Gastrocnemius medialis (tissue), 4 donors: ENCODE data around the gene MRPL19. TPM values are rescaled to one million over a fixed set of nuclear protein-coding genes. Genes with fewer than 3 reads are reported as not detected.

Experiments used
- ATAC-seq, 2 donors: fragments of 150-250 bp; one replicate each; pipeline ENCODE4 v1.9.1; 2016
- DNase-seq, 2 donors: peaks; one replicate each; pipeline ENCODE4 v3.0.0-alpha.2; 2019
- H3K27ac ChIP-seq, 4 donors: fragments of 200-600 bp; sonication (generic); 1 replicate in 1 of 4; 2 replicates in 3 of 4; pipeline ENCODE4 v1.5.1; 2016 to 2018; ENCODE audit warnings: mild to moderate bottlenecking in 2 of 4, moderate library complexity in 1 of 4
- H3K27me3 ChIP-seq, 3 donors: fragments of 200-600 bp; sonication (generic) in 2 of 3; 1 replicate in 1 of 3; 2 replicates in 2 of 3; pipeline versions ENCODE4 v1.5.1 to v1.6.0; 2016 to 2019; ENCODE audit warnings: mild to moderate bottlenecking in 1 of 3, moderate library complexity in 1 of 3
- H3K36me3 ChIP-seq, 2 donors: fragments of 200-600 bp; sonication (generic) in 1 of 2; one replicate each; pipeline ENCODE4 v1.5.1; 2017 to 2018
- H3K4me1 ChIP-seq, 2 donors: fragments of 200-600 bp; sonication (generic) in 1 of 2; one replicate each; pipeline ENCODE4 v1.5.1; 2016 to 2017; ENCODE audit warnings: mild to moderate bottlenecking in 2 of 2
- H3K4me3 ChIP-seq, 4 donors: fragments of 200-600 bp; sonication (generic) in 3 of 4; 1 replicate in 1 of 4; 2 replicates in 3 of 4; pipeline ENCODE4 v1.5.1; 2016 to 2019; ENCODE audit warnings: mild to moderate bottlenecking in 2 of 4
- H3K9me3 ChIP-seq, 3 donors: fragments of 200-600 bp; sonication (generic) in 2 of 3; 1 replicate in 1 of 3; 2 replicates in 2 of 3; pipeline ENCODE4 v1.5.1; 2016 to 2019
- POLR2A ChIP-seq, 2 donors: fragments of 450-650 bp; IDR thresholded peaks; one replicate each; pipeline ENCODE4 v1.6.1; 2017; ENCODE audit warnings: antibody characterized with exemption in 2 of 2, mild to moderate bottlenecking in 2 of 2, moderate library complexity in 2 of 2
- in situ Hi-C, 4 donors: fragments of 200-750 bp; cut with MboI; loops; one replicate each; pipeline versions ENCODE4 v1.15.0 to v1.8.0; 2017; ENCODE audit warnings: low sequenced_read_pairs in 4 of 4
- intact Hi-C: fragments of 100-400 bp; cut with DNase I; formaldehyde crosslinking; loops from one replicate; pipeline ENCODE4 v1.15.1; 2023; ENCODE audit warnings: low total_unique reads
- total RNA-seq, 4 donors: library from RNA; depleted of rRNA; stranded (reverse); fragments of >200 nt; gene quantifications; one replicate each; pipeline versions ENCODE4 v1.1.0 to v1.2.3, GENCODE V29; 2016
- TF ChIP-seq, protein P1 (sequence below), 5 experiments: fragments of 450-650 bp in 3 of 5; fragments of 200-600 bp in 2 of 5; sonication (generic) in 2 of 5; IDR thresholded peaks in 4 of 5; conservative IDR thresholded peaks in 1 of 5; 1 replicate in 4 of 5; 2 replicates in 1 of 5; pipeline ENCODE4 v1.5.1; 2016 to 2019; ENCODE audit warnings: antibody characterized with exemption in 5 of 5, mild to moderate bottlenecking in 3 of 5, moderate library complexity in 3 of 5

The MRPL19 gene
- total RNA-seq, 4 donors from 2014 or later, result 25.4 to 95.3 (median 69.8) TPM

DNA sequence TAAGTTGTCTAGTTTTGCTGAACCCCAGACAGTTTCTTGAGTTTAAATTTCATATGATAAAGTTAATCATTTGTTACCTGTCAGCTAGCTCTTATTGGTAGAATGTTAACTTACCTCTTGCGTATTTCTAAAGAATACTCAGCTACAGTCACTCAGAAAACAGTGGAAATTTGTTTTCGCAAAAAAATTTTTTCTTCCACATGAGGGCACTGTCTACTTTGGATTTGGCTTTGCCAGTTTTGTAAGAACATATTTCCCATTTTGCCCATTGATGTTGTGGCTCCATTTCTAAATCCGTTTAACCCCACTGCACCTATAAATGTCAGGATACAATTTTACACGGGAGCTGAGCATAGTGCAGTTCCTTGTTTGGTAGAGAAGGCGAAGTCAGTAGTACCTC, 83.3 kb downstream of the MRPL19 start:
- H3K9me3 ChIP-seq, result no peaks in the 10 kb centered on the region
- H3K4me3 ChIP-seq, result no peak overlapping the region
- H3K27me3 ChIP-seq, result no peaks in the 10 kb centered on the region
- TF ChIP-seq, protein P1, sequence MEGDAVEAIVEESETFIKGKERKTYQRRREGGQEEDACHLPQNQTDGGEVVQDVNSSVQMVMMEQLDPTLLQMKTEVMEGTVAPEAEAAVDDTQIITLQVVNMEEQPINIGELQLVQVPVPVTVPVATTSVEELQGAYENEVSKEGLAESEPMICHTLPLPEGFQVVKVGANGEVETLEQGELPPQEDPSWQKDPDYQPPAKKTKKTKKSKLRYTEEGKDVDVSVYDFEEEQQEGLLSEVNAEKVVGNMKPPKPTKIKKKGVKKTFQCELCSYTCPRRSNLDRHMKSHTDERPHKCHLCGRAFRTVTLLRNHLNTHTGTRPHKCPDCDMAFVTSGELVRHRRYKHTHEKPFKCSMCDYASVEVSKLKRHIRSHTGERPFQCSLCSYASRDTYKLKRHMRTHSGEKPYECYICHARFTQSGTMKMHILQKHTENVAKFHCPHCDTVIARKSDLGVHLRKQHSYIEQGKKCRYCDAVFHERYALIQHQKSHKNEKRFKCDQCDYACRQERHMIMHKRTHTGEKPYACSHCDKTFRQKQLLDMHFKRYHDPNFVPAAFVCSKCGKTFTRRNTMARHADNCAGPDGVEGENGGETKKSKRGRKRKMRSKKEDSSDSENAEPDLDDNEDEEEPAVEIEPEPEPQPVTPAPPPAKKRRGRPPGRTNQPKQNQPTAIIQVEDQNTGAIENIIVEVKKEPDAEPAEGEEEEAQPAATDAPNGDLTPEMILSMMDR (IDR thresholded peaks at IDR 0.05 in 4 of 5, conservative IDR thresholded peaks at IDR 0.05 in 1 of 5), result no peak
- no peak for TF ChIP-seq POLR2A (IDR thresholded peaks at IDR 0.05)
- no peaks in the 10 kb centered on the region for H3K4me1 ChIP-seq
- DNase-seq, result no peak
- intact Hi-C loops (no loop called here), in situ Hi-C loops (no loop called here)
- no peaks in the 10 kb centered on the region for H3K36me3 ChIP-seq
- ATAC-seq, result no peak
- no peak overlapping the region for H3K27ac ChIP-seq

DNA sequence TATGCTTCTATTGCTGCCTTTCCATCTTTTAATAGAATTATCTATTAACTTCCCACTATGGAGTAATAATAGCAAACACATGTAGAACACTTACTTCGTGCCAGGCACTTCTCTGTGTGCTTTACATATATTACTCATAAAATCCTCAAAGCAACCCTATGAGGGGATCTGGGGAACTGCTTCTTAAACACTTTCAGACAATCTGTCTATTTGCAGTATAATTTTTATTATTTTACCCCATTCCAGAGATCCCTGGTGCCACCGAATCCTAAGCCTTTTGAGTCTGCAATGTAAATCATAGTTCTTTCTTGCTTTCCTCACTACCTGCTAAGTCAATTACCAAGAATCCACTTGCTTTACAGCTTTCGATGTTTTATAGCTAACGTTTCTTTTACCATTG, 89.7 kb downstream of the MRPL19 start:
- no peak overlapping the region for H3K4me3 ChIP-seq
- H3K9me3 ChIP-seq, result no peaks in the 10 kb centered on the region
- ATAC-seq (no peak), DNase-seq (no peak)
- TF ChIP-seq POLR2A (IDR thresholded peaks at IDR 0.05), result no peak
- TF ChIP-seq, protein P1 (IDR thresholded peaks at IDR 0.05 in 4 of 5, conservative IDR thresholded peaks at IDR 0.05 in 1 of 5), result no peak
- no peaks in the 10 kb centered on the region for H3K4me1 ChIP-seq
- H3K27me3 ChIP-seq, result no peaks in the 10 kb centered on the region
- intact Hi-C loops, result no loop called here
- H3K27ac ChIP-seq, result no peak overlapping the region
- in situ Hi-C loops, result no loop called here
- no peaks in the 10 kb centered on the region for H3K36me3 ChIP-seq

DNA sequence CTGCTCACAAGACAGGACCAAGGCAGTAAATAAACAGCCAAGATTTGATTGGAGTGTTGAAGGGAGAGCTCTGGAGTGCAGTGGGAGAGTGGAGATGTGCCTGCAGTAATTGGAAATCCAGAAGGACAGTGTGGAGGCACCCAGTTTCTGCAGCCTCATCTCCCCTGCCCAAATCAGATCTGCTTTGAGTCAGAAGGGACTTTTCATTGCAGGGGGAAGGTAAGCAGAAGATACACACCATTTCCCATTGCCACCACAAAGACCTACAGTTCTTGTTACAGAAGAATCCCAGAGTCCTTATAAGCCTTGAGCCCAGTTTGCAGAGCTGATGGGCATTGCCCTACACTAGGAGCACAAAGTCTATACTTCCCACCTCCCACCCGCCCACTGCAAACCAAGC, 91.4 kb downstream of the MRPL19 start:
- DNase-seq (no peak), ATAC-seq (no peak)
- intact Hi-C loops, result no loop called here
- in situ Hi-C loops, result no loop called here
- H3K27me3 ChIP-seq, result no peaks in the 10 kb centered on the region
- H3K4me1 ChIP-seq, result no peaks in the 10 kb centered on the region
- no peaks in the 10 kb centered on the region for H3K36me3 ChIP-seq
- peaks cover 0 to 3% (median 0%) of the 10 kb centered on the region in 3 donors for H3K9me3 ChIP-seq
- no peak for TF ChIP-seq POLR2A (IDR thresholded peaks at IDR 0.05)
- TF ChIP-seq, protein P1 (IDR thresholded peaks at IDR 0.05 in 4 of 5, conservative IDR thresholded peaks at IDR 0.05 in 1 of 5), result no peak
- no peak overlapping the region for H3K27ac ChIP-seq
- no peak overlapping the region for H3K4me3 ChIP-seq

Other genes with a start within 250 kb of the MRPL19 start
- gene EVA1A, start 85.8 kb upstream of the MRPL19 start, total RNA-seq, result 1 to 10 TPM in 2 of 4 donors, under 1 TPM in 2; 0.16 to 2.4 (median 0.82) TPM
- gene GCFC2, start 64.1 kb downstream of the MRPL19 start, total RNA-seq, result 10 to 100 TPM; 39.2 to 48.1 (median 43.7) TPM